Kidney epithelial cell (primary cell): ENCODE measurements around the gene CNTN5. TPM values are rescaled to one million over a fixed set of nuclear protein-coding genes. Genes with fewer than 3 reads are reported as not detected.

Experiments
- DNase-seq: peaks from one replicate; pipeline ENCODE4 v3.0.0-alpha.2; 2010; ENCODE audit warnings: low read depth
- H3K27me3 ChIP-seq: 2 replicates; pipeline ENCODE4 v1.6.0; 2011; ENCODE audit warnings: low read length; ENCODE audit not compliant: control insufficient read depth, insufficient read depth
- H3K36me3 ChIP-seq: 2 replicates; pipeline ENCODE4 v1.5.1; 2011; ENCODE audit warnings: low read length; ENCODE audit not compliant: control insufficient read depth, insufficient read depth
- H3K4me3 ChIP-seq: 2 replicates; pipeline ENCODE4 v1.5.1; 2011; ENCODE audit warnings: low read depth, mild to moderate bottlenecking, control low read depth, low read length
- total RNA-seq: library from RNA; depleted of rRNA; stranded (reverse); fragments of >200 nt; gene quantifications from 2 replicates; pipeline ENCODE4 v1.2.3, GENCODE V29; 2015
- TF ChIP-seq, protein P1 (sequence below): IDR thresholded peaks from 2 replicates; pipeline ENCODE4 v1.5.1; 2011; ENCODE audit warnings: mild to moderate bottlenecking, moderate library complexity, low read length, control low read depth, inconsistent platforms; ENCODE audit not compliant: insufficient read depth, poor library complexity, severe bottlenecking

CNTN5 gene
- total RNA-seq, 1 donor from 2014 or later, result 0.29 TPM

DNA sequence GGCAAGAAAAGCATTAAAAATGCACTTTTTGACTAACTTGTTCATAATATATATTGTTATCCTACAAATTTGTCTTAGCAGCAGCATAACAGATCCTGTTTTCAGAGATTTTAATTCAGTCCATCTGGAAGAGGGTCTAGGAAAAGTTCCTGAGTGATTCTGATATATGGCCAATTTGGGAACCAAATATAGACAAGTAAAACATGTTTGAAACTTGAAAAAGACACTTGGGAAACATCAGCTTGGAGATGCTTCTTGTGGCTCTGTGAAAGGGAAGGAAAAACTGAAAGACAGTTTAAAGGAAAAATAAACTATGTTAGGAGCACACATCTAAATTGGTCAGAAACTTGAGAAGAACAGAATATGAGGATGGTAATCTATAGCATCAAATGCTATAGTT is 697.5 kb downstream of the CNTN5 start:
- DNase-seq, result no peak
- TF ChIP-seq, protein P1, sequence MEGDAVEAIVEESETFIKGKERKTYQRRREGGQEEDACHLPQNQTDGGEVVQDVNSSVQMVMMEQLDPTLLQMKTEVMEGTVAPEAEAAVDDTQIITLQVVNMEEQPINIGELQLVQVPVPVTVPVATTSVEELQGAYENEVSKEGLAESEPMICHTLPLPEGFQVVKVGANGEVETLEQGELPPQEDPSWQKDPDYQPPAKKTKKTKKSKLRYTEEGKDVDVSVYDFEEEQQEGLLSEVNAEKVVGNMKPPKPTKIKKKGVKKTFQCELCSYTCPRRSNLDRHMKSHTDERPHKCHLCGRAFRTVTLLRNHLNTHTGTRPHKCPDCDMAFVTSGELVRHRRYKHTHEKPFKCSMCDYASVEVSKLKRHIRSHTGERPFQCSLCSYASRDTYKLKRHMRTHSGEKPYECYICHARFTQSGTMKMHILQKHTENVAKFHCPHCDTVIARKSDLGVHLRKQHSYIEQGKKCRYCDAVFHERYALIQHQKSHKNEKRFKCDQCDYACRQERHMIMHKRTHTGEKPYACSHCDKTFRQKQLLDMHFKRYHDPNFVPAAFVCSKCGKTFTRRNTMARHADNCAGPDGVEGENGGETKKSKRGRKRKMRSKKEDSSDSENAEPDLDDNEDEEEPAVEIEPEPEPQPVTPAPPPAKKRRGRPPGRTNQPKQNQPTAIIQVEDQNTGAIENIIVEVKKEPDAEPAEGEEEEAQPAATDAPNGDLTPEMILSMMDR, result no peak
- H3K36me3 ChIP-seq, result no peaks in the 10 kb centered on the region

DNA sequence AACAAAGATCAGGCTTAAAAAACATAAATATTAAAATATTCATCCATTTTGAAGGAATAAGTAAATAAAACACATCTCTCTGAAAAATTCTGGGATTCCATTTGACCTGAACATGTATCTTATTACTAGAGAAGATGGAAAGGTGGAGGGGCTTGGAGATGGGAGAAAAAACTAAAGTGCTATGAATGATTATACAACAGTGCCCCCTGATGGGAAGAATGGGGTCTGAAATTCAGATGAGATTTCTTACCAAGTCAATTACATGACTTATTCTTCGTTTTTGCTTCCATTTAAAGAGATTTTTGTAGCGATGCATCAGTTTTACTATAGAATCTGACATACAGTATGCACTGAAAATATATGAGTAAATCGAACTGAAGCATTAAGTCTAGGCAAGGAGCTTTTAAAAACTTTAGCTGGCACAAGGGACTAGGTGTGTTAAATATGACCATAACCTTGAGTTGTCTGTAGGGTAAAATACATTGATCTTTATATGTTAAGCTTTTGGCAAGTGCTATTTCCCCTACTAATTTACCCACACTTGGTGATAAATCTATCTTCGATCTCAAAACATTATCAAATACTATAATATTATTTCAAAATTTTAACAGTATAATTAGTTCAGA is 718.8 kb downstream of the CNTN5 start:
- DNase-seq, result peak; percentile 4
- no peaks in the 10 kb centered on the region for H3K36me3 ChIP-seq
- no peak overlapping the region for H3K4me3 ChIP-seq
- TF ChIP-seq, protein P1, result peak; percentile 59
- no peaks in the 10 kb centered on the region for H3K27me3 ChIP-seq

More for the DNA sequence above, 697.5 kb downstream of the CNTN5 start:
- no peak overlapping the region for H3K4me3 ChIP-seq
- H3K27me3 ChIP-seq, result no peaks in the 10 kb centered on the region

DNA sequence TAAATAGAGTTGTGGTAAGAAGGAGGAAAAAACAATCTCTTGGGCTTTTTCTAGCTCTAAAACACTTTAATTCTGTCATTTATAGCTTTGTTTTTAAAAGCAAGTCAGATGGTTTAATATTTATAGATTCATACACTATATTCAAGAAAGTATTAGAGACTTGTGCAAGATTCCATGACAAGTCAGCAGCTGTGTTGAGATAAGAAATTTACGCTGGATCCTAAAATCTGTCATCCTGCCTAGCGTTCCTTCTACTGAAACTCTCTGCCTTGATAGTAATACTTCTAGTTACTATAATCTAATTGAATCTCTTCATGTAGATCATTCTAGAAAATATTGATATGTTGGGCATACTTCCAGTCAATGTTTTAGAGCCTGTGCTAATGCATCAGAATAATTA is 721.8 kb downstream of the CNTN5 start:
- Histone ChIP-seq H3K36me3 (no peaks in the 10 kb centered on the region), H3K27me3 (no peaks in the 10 kb centered on the region), H3K4me3 (no peak overlapping the region)
- no peak for DNase-seq
- TF ChIP-seq, protein P1, result no peak

DNA sequence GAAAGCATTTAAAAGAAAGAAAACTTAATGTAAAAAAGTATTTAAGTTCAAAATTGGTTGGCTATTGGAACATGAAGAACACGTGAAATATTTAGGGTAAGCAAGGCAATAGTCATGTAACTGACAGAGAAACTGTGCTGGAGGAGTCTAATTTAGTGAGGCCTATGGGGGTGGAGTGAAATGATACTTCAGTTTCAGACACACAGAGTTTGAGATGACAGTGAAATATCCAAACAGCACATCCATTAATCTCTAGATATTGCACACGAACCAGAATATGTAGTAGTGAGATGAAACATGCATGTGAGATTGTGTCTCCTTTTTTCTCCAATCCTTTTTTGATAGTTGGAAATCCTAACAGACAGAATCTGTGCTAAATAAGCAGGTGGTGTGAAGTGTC is 739.0 kb downstream of the CNTN5 start:
- TF ChIP-seq, protein P1, result no peak
- no peaks in the 10 kb centered on the region for H3K36me3 ChIP-seq
- no peak for DNase-seq
- H3K27me3 ChIP-seq, result no peaks in the 10 kb centered on the region
- no peak overlapping the region for H3K4me3 ChIP-seq

DNA sequence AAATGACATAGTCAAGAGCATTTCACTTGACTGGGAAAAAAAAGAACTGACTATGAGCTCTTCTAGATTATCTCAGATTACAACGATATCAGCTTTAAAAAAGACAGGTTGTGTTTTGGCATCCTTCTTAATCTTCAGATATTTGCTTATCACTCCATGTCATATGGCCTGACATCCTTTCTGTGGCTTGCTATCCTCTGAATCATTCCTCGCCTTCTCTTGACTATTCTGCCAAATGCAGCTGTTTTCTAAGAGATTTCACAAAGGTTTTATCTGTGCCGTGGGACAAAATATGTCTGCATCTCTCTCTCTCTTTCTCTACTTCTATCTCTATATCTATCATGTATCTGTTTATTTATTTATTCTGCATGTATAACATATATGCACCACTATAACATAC is 746.1 kb downstream of the CNTN5 start:
- Histone ChIP-seq H3K27me3 (no peaks in the 10 kb centered on the region), H3K36me3 (no peaks in the 10 kb centered on the region), H3K4me3 (no peak overlapping the region)
- TF ChIP-seq, protein P1, result no peak
- no peak for DNase-seq

DNA sequence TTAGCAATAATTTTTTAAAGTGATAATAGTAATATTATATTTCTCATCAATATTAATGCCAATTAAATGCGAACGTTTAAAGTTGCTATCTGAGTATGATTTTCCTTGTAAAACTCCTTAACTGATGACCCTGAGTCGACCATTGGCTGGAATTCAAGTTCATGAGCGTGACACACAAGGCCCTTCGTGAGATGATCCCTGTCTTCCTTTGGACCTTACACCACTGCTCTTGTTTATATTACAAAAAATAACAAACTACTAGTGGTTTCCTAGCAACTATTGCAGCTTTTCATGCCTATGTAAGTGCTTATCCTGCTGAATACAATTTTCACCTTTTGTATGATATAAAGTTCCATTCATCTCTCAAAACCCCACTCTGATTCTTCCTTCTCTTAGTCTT is 752.9 kb downstream of the CNTN5 start:
- TF ChIP-seq, protein P1, result no peak
- Histone ChIP-seq H3K36me3 (no peaks in the 10 kb centered on the region), H3K4me3 (no peak overlapping the region), H3K27me3 (no peaks in the 10 kb centered on the region)
- DNase-seq, result peak; percentile 16
